GM12864 (cell line): ENCODE measurements around the gene NMT1.

Source experiments
- DNase-seq: peaks from one replicate; pipeline ENCODE4 v3.0.0-alpha.2; 2011; ENCODE audit warnings: low read depth
- H3K4me3 ChIP-seq: 2 replicates; pipeline ENCODE4 v1.5.1; 2011; ENCODE audit warnings: mild to moderate bottlenecking, low read depth, low read length, control low read depth
- CTCF ChIP-seq: IDR thresholded peaks from 2 replicates; pipeline ENCODE4 v1.5.1; 2011; ENCODE audit warnings: low read depth, mild to moderate bottlenecking, moderate library complexity, low read length, control low read depth, inconsistent platforms; ENCODE audit errors: missing control alignments

NMT1 gene

GRCh38 chr17:45127548-45128300, 66.6 kb downstream of the NMT1 start:
- no peak for DNase-seq
- no peak overlapping the region for H3K4me3 ChIP-seq
- TF ChIP-seq CTCF: no peak

DNA sequence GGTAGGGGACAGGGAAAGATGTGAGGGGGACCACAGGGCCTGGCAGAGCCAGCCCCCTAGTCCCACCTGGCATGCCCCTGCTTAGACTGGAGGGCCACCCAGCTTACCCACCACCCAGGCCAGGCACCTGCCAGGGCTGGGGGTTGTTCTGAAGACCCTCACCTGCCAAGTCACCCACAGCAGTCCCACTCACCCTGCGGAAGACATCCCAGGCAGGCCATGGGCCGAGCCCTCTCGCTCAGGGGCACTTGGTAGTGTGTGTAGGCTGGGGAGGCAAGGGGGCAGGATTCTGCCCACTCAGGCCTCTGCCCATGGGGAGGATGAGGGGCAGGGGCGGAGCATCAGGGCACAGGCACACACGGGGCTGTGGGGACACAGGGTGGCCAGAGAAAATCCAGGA, 67.2 kb downstream of the NMT1 start:
- no peak for DNase-seq
- no peak overlapping the region for H3K4me3 ChIP-seq
- TF ChIP-seq CTCF: no peak

- DNase-seq: no peak
- TF ChIP-seq CTCF: no peak
- H3K4me3 ChIP-seq: no peak overlapping the region
Measured at GRCh38 chr17:45128989-45129388, 67.9 kb downstream of the NMT1 start.

- DNase-seq: no peak
- no peak overlapping the region for H3K4me3 ChIP-seq
- TF ChIP-seq CTCF: no peak
Measured at GRCh38 chr17:45129426-45129939, 68.4 kb downstream of the NMT1 start.

DNA sequence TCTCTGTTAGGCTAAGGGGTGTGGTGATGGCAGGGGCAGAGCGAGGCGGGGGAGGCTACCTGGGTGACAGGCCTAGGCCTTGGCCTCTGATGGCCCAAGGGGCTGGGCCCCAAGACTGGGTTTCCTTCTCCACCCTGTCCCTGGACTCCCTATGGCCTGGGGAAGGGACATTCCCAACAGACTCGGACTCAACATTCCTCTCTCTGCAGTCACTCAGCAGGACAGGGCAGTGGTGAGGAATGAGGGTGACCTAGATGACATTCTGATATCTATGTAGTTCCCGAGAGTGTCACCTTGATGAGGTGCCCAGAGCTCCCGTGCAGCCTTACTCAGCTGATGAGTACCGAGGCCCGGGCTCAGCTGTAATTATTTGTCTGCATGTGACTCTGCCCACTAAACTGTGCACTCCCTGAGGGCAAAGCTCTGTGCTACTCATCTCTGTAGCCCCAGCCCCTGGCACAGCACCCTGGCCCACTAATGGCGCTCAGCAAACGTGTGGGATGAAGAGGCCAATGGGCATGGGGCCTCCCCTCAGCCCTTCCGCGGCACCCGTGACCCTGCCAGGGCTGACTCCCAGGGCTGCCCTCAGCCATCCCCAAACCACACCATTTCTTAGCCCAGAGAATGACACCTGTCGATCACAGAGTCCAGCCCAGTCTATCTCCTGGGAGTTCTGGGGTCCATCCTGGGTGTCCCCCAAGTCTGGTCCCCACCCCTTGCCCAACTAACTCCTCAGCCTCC, 69.0 kb downstream of the NMT1 start:
- H3K4me3 ChIP-seq: no peak overlapping the region
- TF ChIP-seq CTCF: no peak
- no peak for DNase-seq

DNA sequence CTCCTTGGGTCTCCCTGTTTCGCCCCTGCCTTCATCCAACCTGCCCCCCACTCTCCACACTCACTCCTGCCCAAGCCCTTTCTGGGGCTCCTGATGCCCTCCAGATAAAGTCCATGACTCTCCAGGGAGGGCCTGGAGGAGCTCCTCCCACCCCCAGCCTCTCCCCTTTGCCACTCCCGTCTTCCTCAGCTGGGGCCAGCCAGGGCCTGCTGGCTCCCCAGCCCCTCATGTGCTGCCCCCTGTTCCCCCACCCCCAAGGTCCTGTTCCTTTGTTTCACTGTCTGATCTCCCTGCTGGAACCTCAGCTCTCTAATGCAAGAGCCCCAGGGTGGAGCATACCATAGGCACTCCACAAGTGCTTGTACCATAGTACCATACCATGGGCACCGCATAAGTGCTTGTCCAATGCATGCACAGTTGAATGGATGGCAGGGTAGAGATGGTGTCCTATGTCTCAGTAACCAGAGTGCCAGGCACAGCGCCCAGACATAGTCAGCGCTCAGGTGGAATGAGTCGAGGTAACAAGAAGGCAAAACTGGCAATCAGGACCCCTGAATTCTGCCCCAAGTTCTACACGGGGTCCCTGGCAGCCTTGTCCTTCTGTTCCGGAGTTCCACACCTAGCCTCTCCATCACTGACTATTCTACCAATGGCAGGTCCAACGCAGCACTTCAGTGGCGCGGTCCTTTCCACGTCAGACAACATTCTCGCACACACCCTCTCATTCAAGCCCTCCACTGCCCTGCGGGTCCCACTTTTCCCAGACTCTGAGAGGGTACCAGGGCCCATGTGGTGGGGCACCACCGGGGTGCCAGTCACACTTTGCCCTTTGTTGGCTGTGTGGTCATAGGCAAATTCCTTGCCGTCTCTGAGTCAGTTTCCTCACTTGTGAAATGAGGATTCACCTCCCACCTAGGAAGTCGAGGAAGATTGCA, 69.8 kb downstream of the NMT1 start:
- no peak for DNase-seq
- TF ChIP-seq CTCF: no peak
- H3K4me3 ChIP-seq: no peak overlapping the region
